WTC11 (cell line): ENCODE measurements around the gene AVPI1.

Experiments used
- ATF1 ChIP-seq: sonication (generic); formaldehyde crosslinking; IDR thresholded peaks from 2 replicates; pipeline ENCODE4 v1.8.1; 2023; ENCODE audit warnings: mild to moderate bottlenecking, moderate library complexity, missing genetic modification reagents
- CBFB ChIP-seq: sonication (generic); formaldehyde crosslinking; IDR thresholded peaks from 2 replicates; pipeline ENCODE4 v1.8.1; 2022; ENCODE audit warnings: mild to moderate bottlenecking, low read depth, missing genetic modification reagents
- ELF4 ChIP-seq: sonication (generic); formaldehyde crosslinking; IDR thresholded peaks from 2 replicates; pipeline ENCODE4 v1.8.1; 2022; ENCODE audit warnings: low read depth, mild to moderate bottlenecking, moderate library complexity, missing genetic modification reagents
- ESRRA ChIP-seq: sonication (generic); formaldehyde crosslinking; IDR thresholded peaks from 2 replicates; pipeline ENCODE4 v1.8.1; 2022; ENCODE audit warnings: mild to moderate bottlenecking, missing genetic modification reagents, borderline replicate concordance
- NR2C2 ChIP-seq: sonication (generic); formaldehyde crosslinking; IDR thresholded peaks from 2 replicates; pipeline ENCODE4 v1.8.0; 2022; ENCODE audit warnings: mild to moderate bottlenecking, missing genetic modification reagents
- SMAD4 ChIP-seq: sonication (generic); formaldehyde crosslinking; IDR thresholded peaks from 2 replicates; pipeline ENCODE4 v1.8.0; 2022; ENCODE audit warnings: mild to moderate bottlenecking, missing genetic modification reagents
- ZNF121 ChIP-seq: sonication (generic); formaldehyde crosslinking; IDR thresholded peaks from 2 replicates; pipeline ENCODE4 v1.8.0; 2023; ENCODE audit warnings: missing genetic modification reagents
- TF ChIP-seq, protein P1 (sequence below): fragments of 200-600 bp; IDR thresholded peaks from 2 replicates; pipeline ENCODE4 v1.8.0; 2022; ENCODE audit warnings: antibody characterized with exemption
- TF ChIP-seq, protein P2 (sequence below): sonication (generic); formaldehyde crosslinking; IDR thresholded peaks from 2 replicates; pipeline ENCODE4 v1.8.1; 2023; ENCODE audit warnings: mild to moderate bottlenecking, missing genetic modification reagents
- TF ChIP-seq, protein P3 (sequence below): fragments of 250-450 bp; sonication (Bioruptor Pico); IDR thresholded peaks from 2 replicates; pipeline ENCODE4 v2.1.2; 2022; ENCODE audit warnings: mild to moderate bottlenecking, moderate library complexity

DNA sequence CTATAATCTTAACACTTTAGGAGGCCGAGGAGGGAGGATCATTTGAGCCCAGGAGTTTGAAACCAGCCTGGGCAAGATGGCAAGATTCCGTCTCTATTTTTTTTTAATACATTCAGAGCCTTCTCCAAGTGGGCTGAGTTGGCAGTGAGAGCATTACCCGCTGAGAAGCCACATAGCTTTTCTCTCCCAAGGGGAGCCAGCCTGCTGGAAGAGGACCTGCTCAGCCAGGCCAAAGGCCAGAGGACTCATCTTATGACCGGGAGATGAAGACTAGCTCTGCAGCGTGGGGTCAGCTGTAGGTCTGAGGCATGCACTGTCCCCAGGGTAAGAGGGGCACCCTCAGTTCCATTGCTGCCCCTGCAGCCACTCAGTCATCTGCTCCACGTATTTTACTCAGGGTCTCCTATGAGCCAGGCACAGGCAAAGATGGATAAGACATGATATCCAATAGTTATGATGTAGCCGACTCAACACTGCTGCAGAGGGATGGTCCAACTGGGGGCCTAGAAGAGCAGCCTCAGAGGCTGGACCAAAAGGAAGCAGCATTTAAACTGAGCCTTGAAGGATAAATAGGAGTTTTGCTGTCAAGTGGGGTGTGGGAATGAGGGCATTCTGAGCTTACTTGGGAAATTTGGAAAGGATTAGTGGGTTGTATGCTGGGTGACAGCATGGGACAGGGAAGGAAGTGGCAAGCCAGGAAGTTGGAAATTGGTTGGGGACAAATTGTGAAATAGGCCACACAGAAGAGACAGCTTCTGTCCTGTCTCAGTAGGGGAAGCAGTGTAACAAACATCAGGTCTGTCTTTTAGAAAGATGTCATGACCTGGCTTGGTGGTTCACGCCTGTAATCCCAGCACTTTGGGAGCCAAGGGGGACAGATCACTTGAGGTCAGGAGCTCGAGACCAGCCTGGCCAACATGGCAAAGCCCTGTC lies 24.9 kb upstream of the AVPI1 start:
- TF ChIP-seq, protein P1, sequence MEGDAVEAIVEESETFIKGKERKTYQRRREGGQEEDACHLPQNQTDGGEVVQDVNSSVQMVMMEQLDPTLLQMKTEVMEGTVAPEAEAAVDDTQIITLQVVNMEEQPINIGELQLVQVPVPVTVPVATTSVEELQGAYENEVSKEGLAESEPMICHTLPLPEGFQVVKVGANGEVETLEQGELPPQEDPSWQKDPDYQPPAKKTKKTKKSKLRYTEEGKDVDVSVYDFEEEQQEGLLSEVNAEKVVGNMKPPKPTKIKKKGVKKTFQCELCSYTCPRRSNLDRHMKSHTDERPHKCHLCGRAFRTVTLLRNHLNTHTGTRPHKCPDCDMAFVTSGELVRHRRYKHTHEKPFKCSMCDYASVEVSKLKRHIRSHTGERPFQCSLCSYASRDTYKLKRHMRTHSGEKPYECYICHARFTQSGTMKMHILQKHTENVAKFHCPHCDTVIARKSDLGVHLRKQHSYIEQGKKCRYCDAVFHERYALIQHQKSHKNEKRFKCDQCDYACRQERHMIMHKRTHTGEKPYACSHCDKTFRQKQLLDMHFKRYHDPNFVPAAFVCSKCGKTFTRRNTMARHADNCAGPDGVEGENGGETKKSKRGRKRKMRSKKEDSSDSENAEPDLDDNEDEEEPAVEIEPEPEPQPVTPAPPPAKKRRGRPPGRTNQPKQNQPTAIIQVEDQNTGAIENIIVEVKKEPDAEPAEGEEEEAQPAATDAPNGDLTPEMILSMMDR: no peak
- no peak for TF ChIP-seq NR2C2
- TF ChIP-seq ESRRA: no peak
- TF ChIP-seq, protein P2, sequence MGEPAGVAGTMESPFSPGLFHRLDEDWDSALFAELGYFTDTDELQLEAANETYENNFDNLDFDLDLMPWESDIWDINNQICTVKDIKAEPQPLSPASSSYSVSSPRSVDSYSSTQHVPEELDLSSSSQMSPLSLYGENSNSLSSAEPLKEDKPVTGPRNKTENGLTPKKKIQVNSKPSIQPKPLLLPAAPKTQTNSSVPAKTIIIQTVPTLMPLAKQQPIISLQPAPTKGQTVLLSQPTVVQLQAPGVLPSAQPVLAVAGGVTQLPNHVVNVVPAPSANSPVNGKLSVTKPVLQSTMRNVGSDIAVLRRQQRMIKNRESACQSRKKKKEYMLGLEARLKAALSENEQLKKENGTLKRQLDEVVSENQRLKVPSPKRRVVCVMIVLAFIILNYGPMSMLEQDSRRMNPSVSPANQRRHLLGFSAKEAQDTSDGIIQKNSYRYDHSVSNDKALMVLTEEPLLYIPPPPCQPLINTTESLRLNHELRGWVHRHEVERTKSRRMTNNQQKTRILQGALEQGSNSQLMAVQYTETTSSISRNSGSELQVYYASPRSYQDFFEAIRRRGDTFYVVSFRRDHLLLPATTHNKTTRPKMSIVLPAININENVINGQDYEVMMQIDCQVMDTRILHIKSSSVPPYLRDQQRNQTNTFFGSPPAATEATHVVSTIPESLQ (CRISPR knock-in tag): no peak
- no peak for TF ChIP-seq ELF4 (CRISPR knock-in tag)
- TF ChIP-seq ZNF121: no peak
- TF ChIP-seq, protein P3, sequence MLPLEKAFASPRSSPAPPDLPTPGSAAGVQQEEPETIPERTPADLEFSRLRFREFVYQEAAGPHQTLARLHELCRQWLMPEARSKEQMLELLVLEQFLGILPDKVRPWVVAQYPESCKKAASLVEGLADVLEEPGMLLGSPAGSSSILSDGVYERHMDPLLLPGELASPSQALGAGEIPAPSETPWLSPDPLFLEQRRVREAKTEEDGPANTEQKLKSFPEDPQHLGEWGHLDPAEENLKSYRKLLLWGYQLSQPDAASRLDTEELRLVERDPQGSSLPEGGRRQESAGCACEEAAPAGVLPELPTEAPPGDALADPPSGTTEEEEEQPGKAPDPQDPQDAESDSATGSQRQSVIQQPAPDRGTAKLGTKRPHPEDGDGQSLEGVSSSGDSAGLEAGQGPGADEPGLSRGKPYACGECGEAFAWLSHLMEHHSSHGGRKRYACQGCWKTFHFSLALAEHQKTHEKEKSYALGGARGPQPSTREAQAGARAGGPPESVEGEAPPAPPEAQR (CRISPR knock-in tag): no peak
- no peak for TF ChIP-seq CBFB
- TF ChIP-seq ATF1 (CRISPR knock-in tag): no peak
- TF ChIP-seq SMAD4 (CRISPR knock-in tag): no peak
